Testis (tissue), 2 donors: ENCODE results near the gene STIM2.

Experiments used
- CTCF ChIP-seq, 3 experiments: fragments of 450-650 bp in 2 of 3; fragments of 200-600 bp in 1 of 3; sonication (generic) in 1 of 3; IDR thresholded peaks; one replicate each; pipeline ENCODE4 v1.5.1; 2016 to 2019; ENCODE audit warnings: antibody characterized with exemption in 3 of 3, mild to moderate bottlenecking in 2 of 3, moderate library complexity in 1 of 3
- POLR2A ChIP-seq: fragments of 450-650 bp; IDR thresholded peaks from one replicate; pipeline ENCODE4 v1.6.1; 2017; ENCODE audit warnings: antibody characterized with exemption, mild to moderate bottlenecking, moderate library complexity

GRCh38 chr4:26950446-26950845 is 89.8 kb downstream of the STIM2 start:
- no peak for TF ChIP-seq POLR2A
- TF ChIP-seq CTCF (IDR thresholded peaks at IDR 0.05), result no peak
